ENCODE measurements around the gene TREH. TPM values are rescaled to one million over a fixed set of nuclear protein-coding genes. Genes with fewer than 3 reads are reported as not detected.
A peak's percentile ranks its signal among the peaks of the same experiment; 100 is the strongest.

Gene TREH
- total and polyA plus RNA-seq, 2 of the 8 experiments (the other 6 are each of a cell fraction or from before 2014, with no cell fraction given), result 0.03 TPM; not detected in 1

- 88% methylated on average over 6 of the region's 6 CpGs; no CpG with 5 or more reads in 1 of the 2 experiments for WGBS, 2 experiments (ENCODE audit: extremely low coverage in 1 of 2, insufficient coverage in 1 of 2, insufficient read length in 1 of 2, insufficient replicate concordance in 2 of 2, low coverage in 1 of 2, low lambda C conversion rate in 2 of 2, missing lambda C conversion rate in 1 of 2)
- peaks cover 13 to 48% (median 39%) of the 10 kb centered on the region in 4 experiments for H3K4me1 ChIP-seq (replicated peaks in 1 of 4; ENCODE audit: control insufficient read depth in 3 of 4, insufficient read depth in 4 of 4, low read length in 3 of 4)
These were observed 59.8 kb downstream of the TREH start for GRCh38 chr11:118619444-118620197.

More at GRCh38 chr11:118619444-118620197, 59.8 kb downstream of the TREH start:
- Histone ChIP-seq H2AK5ac (ENCODE audit: low read depth, low read length) (peak overlapping the region; percentile 91; the same call in 1 of the 2 replicates), H3K79me2 (ENCODE audit: control insufficient read depth in 1 of 2, insufficient read depth in 2 of 2, low read length in 2 of 2) (peaks cover 7 to 27% of the 10 kb centered on the region in 2 experiments; a peak in 2 of 4 replicates), H3K56ac (replicated peaks; ENCODE audit: insufficient read length, low read depth, low read length) (no peak overlapping the region), H3K36me3 (ENCODE audit: control insufficient read depth in 2 of 4, insufficient read depth in 4 of 4, low read length in 3 of 4) (no peaks in the 10 kb centered on the region), H3K4me2 (ENCODE audit: insufficient read depth in 1 of 2, low read depth in 2 of 2, low read length in 2 of 2) (no peak overlapping the region; a peak in 1 of 4 replicates), H3K27me3 (replicated peaks in 1 of 4; ENCODE audit: control insufficient read depth in 3 of 4, extremely low read depth in 1 of 4, insufficient read depth in 3 of 4, low read length in 3 of 4) (no peaks in the 10 kb centered on the region), H2BK15ac (ENCODE audit: low read length) (peak overlapping the region; percentile 99; the same call in 1 of the 2 replicates), H3K4ac (replicated peaks; ENCODE audit: insufficient read length, low read depth, low read length) (no peak overlapping the region), H3K23me2 (ENCODE audit: low read depth, low read length) (peaks cover 7% of the 10 kb centered on the region), H2BK20ac (ENCODE audit: low read length) (peak overlapping the region; percentile 97; the same call in 1 of the 2 replicates), H2AFZ (ENCODE audit: low read length) (no peak overlapping the region), H3K14ac (ENCODE audit: insufficient read length) (no peak overlapping the region), H2BK120ac (replicated peaks; ENCODE audit: low read depth, low read length) (no peak overlapping the region), H4K20me1 (replicated peaks in 1 of 2; ENCODE audit: control insufficient read depth in 1 of 2, insufficient read depth in 2 of 2, low read length in 2 of 2) (peaks cover 0 to 3% of the 10 kb centered on the region in 2 experiments), H2BK5ac (ENCODE audit: low read depth, low read length) (no peak overlapping the region), H4K91ac (replicated peaks; ENCODE audit: insufficient read length, low read length) (no peak overlapping the region), H3K79me1 (ENCODE audit: low read depth, low read length) (peaks cover 15% of the 10 kb centered on the region), H3K18ac (ENCODE audit: extremely low read depth, low read length) (peak overlapping the region; percentile 79; the same call in 1 of the 2 replicates), H3K27ac (ENCODE audit: low read depth, low read length) (no peak overlapping the region), H4K5ac (ENCODE audit: insufficient read length, low read depth, low read length) (no peak overlapping the region), H2BK12ac (ENCODE audit: low read depth, low read length) (peak overlapping the region; percentile 98), H3K23ac (ENCODE audit: insufficient read length) (no peak overlapping the region), H3K4me3 (ENCODE audit: extremely low read depth in 1 of 4, insufficient read depth in 2 of 4, low read depth in 3 of 4, low read length in 4 of 4) (no peak overlapping the region), H3K9ac (replicated peaks in 1 of 4; ENCODE audit: extremely low read depth in 1 of 4, low read depth in 3 of 4, low read length in 3 of 4) (0 out of 7 replicates have a peak overlapping the region, but pooled peaks of 1 of the 4 experiments have one; percentile 19), H3K9me3 (ENCODE audit: insufficient read depth in 2 of 2, low read depth in 1 of 2, low read length in 1 of 2) (no peaks in the 10 kb centered on the region), H4K8ac (ENCODE audit: extremely low read depth, insufficient read depth, low read length) (no peak overlapping the region)
- ChIA-PET CTCF (ENCODE audit: partially characterized antibody) (interaction anchor here (0.8 to 10.4 kb wide), 6 partner anchors 10 to 69 kb away, joined by 3 to 155 read pairs (median 6); partner anchors contain the start of gene PHLDB1), POLR2A (ENCODE audit: partially characterized antibody) (interaction anchor here (1.1 to 28.7 kb wide), 4 partner anchors 13 to 48 kb away, joined by 3 to 574 read pairs (median 34); partner anchors contain the start of genes ARCN1 and PHLDB1)
- FAIRE-seq, result no peak
- DNase-seq (ENCODE audit: low read depth in 1 of 2, low spot score in 2 of 2), result no peak
- TF ChIP-seq CBX8 (IDR thresholded peaks at IDR 0.05; ENCODE audit: borderline replicate concordance, low read depth, low read length) (no peak), ASH2L (IDR thresholded peaks at IDR 0.05; ENCODE audit: low read length) (no peak), RBBP5 (IDR thresholded peaks at IDR 0.05; ENCODE audit: borderline replicate concordance, low read depth, low read length) (no peak), CREB1 (IDR thresholded peaks at IDR 0.05) (no peak), USF2 (IDR thresholded peaks at IDR 0.05; ENCODE audit: low read length) (no peak), YY1 (IDR thresholded peaks at IDR 0.05; ENCODE audit: low read depth, low read length) (no peak), NANOG (IDR thresholded peaks at IDR 0.05; ENCODE audit: insufficient read depth, low read depth, low read length, poor library complexity, severe bottlenecking) (no peak), POLR2AphosphoS5 (IDR thresholded peaks at IDR 0.05; ENCODE audit: low read depth, low read length) (no peak), RNF2 (IDR thresholded peaks at IDR 0.05; ENCODE audit: borderline replicate concordance, low read depth, low read length, missing control alignments, poor library complexity, severe bottlenecking) (no peak)
